K562 (cell line): ENCODE results near the gene LDLRAD3.

ENCODE experiments used
- ATF7 ChIP-seq: fragments of 450-650 bp; IDR thresholded peaks from 2 replicates; pipeline ENCODE4 v1.7.1; 2014; ENCODE audit warnings: mild to moderate bottlenecking, moderate library complexity
- BHLHE40 ChIP-seq: IDR thresholded peaks from 2 replicates; pipeline ENCODE4 v1.6.1; 2011; ENCODE audit warnings: low read length, improper control_type of control experiment
- CEBPB ChIP-seq: fragments of 450-650 bp; IDR thresholded peaks from 2 replicates; pipeline ENCODE4 v1.6.1; 2016; ENCODE audit warnings: missing genetic modification characterization, missing compliant biosample characterization
- CREM ChIP-seq: IDR thresholded peaks from 2 replicates; pipeline ENCODE4 v1.6.1; 2014; ENCODE audit warnings: antibody characterized with exemption, low read depth
- EP300 ChIP-seq: IDR thresholded peaks from 2 replicates; pipeline ENCODE4 v1.6.1; 2012; ENCODE audit warnings: low read length, improper control_type of control experiment
- POLR2A ChIP-seq: fragments of 450-650 bp; conservative IDR thresholded peaks from 2 replicates; pipeline ENCODE4 v1.6.1; 2016
- RCOR1 ChIP-seq, 2 experiments: IDR thresholded peaks; 2 replicates each; pipeline ENCODE4 v1.6.1; 2012; ENCODE audit warnings: low read depth in 2 of 2, low read length in 2 of 2, borderline replicate concordance in 1 of 2, improper control_type of control experiment in 1 of 2
- TEAD4 ChIP-seq, 2 experiments: sonication (generic) in 1 of 2; formaldehyde crosslinking in 1 of 2; IDR thresholded peaks; 2 replicates each; pipeline versions ENCODE4 v1.6.1 to v1.8.0; 2012 to 2022; ENCODE audit warnings: borderline replicate concordance in 1 of 2, inconsistent platforms in 1 of 2, low read length in 1 of 2, mild to moderate bottlenecking in 1 of 2, missing genetic modification reagents in 1 of 2
- ZC3H4 ChIP-seq: sonication (generic); formaldehyde crosslinking; IDR thresholded peaks from 2 replicates; pipeline ENCODE4 v1.9.0; 2021; ENCODE audit warnings: missing genetic modification reagents, borderline replicate concordance
- ZNF143 ChIP-seq: sonication (generic); formaldehyde crosslinking; IDR thresholded peaks from 2 replicates; pipeline ENCODE4 v1.9.0; 2022; ENCODE audit warnings: mild to moderate bottlenecking, missing genetic modification reagents
- ZNF695 ChIP-seq: fragments of 450-650 bp; formaldehyde crosslinking; IDR thresholded peaks from 2 replicates; pipeline ENCODE4 v1.4.0; 2020; ENCODE audit warnings: mild to moderate bottlenecking, moderate library complexity
- TF ChIP-seq, protein P1 (sequence below), 2 experiments: fragments of 450-650 bp in 1 of 2; sonication (generic) in 1 of 2; formaldehyde crosslinking; conservative IDR thresholded peaks; 2 replicates each; pipeline versions ENCODE4 v1.4.0 to v1.8.1; 2020 to 2022; ENCODE audit warnings: mild to moderate bottlenecking in 1 of 2, missing genetic modification reagents in 1 of 2
- TF ChIP-seq, protein P2 (sequence below), 3 experiments: IDR thresholded peaks in 2 of 3; conservative IDR thresholded peaks in 1 of 3; 2 replicates each; pipeline ENCODE4 v1.5.1; 2011 to 2012; ENCODE audit warnings: low read length in 3 of 3, mild to moderate bottlenecking in 3 of 3, control low read depth in 2 of 3, improper control_type of control experiment in 1 of 3, inconsistent platforms in 1 of 3, low read depth in 1 of 3, mixed read lengths in 1 of 3, moderate library complexity in 1 of 3; ENCODE audit not compliant: insufficient read depth in 2 of 3

DNA sequence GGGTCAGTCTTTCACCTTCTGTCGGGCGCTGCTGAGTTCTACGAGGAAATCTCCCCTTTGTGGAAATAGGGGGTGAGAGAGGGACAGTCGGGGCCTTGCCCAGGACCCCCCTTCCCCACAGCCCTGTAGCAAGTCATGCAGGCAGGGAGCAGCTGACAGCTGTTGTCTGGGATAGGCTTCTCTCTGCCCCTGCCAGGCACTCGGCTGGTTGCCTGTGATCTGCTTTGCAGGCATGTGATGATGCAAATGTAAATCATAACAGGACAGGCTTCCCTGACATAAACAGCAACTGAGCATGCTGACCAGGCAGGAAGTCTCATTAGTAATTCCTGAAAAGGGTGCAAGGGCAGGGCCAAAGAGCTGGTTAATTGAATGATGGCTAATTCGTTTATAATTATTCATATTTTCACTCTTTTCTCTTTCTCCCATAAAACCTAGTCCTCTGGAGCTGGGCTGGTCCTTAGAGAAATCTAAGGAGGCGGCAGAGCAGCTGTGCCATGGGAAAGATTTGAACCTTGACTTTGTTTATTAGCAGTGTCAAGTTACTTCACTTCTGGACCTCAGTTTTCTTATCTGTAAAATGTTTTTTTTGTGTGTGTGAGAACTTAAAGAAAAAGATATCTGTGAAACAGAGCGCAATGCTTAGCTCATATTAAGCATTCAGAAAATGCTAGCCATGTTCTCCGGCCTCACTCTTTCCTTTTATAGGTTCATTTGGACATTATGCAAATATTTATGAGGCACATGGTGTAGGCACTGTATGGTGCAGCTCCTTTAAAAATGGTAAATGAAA is 129.7 kb downstream of the LDLRAD3 start:
- no peak for TF ChIP-seq ATF7
- TF ChIP-seq POLR2A: no peak
- TF ChIP-seq, protein P1, sequence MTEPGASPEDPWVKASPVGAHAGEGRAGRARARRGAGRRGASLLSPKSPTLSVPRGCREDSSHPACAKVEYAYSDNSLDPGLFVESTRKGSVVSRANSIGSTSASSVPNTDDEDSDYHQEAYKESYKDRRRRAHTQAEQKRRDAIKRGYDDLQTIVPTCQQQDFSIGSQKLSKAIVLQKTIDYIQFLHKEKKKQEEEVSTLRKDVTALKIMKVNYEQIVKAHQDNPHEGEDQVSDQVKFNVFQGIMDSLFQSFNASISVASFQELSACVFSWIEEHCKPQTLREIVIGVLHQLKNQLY (CRISPR knock-in tag; conservative IDR thresholded peaks at IDR 0.05): no peak
- TF ChIP-seq BHLHE40: peak; percentile 53; the same call in 1 of the 2 replicates
- TF ChIP-seq, protein P2, sequence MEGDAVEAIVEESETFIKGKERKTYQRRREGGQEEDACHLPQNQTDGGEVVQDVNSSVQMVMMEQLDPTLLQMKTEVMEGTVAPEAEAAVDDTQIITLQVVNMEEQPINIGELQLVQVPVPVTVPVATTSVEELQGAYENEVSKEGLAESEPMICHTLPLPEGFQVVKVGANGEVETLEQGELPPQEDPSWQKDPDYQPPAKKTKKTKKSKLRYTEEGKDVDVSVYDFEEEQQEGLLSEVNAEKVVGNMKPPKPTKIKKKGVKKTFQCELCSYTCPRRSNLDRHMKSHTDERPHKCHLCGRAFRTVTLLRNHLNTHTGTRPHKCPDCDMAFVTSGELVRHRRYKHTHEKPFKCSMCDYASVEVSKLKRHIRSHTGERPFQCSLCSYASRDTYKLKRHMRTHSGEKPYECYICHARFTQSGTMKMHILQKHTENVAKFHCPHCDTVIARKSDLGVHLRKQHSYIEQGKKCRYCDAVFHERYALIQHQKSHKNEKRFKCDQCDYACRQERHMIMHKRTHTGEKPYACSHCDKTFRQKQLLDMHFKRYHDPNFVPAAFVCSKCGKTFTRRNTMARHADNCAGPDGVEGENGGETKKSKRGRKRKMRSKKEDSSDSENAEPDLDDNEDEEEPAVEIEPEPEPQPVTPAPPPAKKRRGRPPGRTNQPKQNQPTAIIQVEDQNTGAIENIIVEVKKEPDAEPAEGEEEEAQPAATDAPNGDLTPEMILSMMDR (IDR thresholded peaks at IDR 0.05 in 2 of 3, conservative IDR thresholded peaks at IDR 0.05 in 1 of 3; ENCODE audit: insufficient read depth in 2 of 3, low read depth in 1 of 3, low read length in 3 of 3): no peak
- no peak for TF ChIP-seq ZC3H4 (CRISPR knock-in tag)
- no peak for TF ChIP-seq EP300
- TF ChIP-seq TEAD4 (IDR thresholded peaks at IDR 0.05; ENCODE audit: low read length): no peak
- no peak for TF ChIP-seq TEAD4 (CRISPR knock-in tag; IDR thresholded peaks at IDR 0.05; ENCODE audit: borderline replicate concordance)
- no peak for TF ChIP-seq ZNF695 (CRISPR knock-in tag)
- no peak for TF ChIP-seq CEBPB (tag)
- TF ChIP-seq CREM: no peak
- TF ChIP-seq ZNF143 (CRISPR knock-in tag): no peak
- TF ChIP-seq RCOR1 (IDR thresholded peaks at IDR 0.05; ENCODE audit: borderline replicate concordance in 1 of 2, low read depth in 2 of 2, low read length in 2 of 2): no peak
